ENCODE data around the gene SKP1.
"Not testable (repeated sequence)": the region's sequence is repeated elsewhere in the genome, so short reads cannot be mapped to it uniquely, and the experiment has no call there.

The SKP1 gene

DNA sequence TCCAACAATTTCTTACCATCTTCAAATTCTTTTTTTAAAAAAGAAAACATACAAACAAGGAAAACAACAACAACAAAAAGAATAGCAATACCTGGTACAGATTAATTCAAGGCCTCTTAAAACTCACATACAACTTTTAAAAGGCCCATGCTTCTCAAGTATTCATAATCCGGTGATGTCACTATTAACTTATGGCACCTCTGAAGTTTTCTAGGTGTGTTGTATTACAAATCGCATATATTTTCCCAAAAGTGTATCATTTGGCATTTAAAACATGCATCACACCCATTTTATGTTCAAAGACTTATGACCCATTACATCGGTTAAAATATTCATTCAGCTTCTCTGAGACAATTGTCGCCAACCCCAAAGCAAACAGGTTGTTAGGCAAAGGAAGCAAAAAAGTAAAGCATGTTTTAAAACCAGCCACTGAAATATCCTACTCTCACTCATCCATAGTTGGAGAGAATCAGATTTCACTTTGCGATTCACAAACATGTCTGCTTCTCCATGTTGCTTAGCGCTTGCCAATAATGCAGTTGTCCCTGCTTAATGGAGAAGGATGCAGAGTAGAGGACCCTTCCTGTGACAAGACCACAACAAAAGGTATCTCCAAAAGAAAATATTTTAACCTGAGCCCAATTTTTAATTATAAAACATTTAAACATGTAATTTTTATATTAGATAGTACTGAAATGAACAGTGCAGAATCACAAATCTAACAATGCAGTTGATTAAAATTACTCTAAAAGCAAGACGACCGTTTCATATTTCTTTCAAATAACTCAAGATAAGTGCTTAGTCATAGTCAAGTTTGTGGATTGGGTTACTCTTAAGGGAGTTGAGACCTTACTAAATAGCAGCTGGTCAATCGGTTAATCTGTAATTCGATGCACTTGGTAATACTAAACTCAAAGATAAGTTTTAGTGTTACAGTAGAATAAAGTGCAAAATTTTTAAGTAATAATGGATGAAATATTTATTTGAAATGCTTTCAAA, 1.6 kb downstream of the SKP1 start:
- Histone ChIP-seq H3K9me3 (ENCODE audit: low read length) (no peaks in the 10 kb centered on the region), H3K27ac (ENCODE audit: low read depth, low read length) (peak overlapping the region; percentile 94), H3K9ac (ENCODE audit: low read length) (peak overlapping the region; percentile 74), H3K27me3 (ENCODE audit: control insufficient read depth in 1 of 2, insufficient read depth in 2 of 2, low read length in 2 of 2) (no peaks in the 10 kb centered on the region), H3K36me3 (ENCODE audit: insufficient read depth, low read length) (peaks cover 21% of the 10 kb centered on the region), H3K4me3 (ENCODE audit: low read depth in 1 of 2, low read length in 2 of 2) (peak overlapping the region in 1 of 2 donors; percentile 77), H3K4me1 (ENCODE audit: insufficient read depth, low read length) (peaks cover 22% of the 10 kb centered on the region)

GRCh38 chr5:134171972-134172371, 4.8 kb downstream of the SKP1 start:
- peaks cover 45% of the 10 kb centered on the region for H3K36me3 ChIP-seq (ENCODE audit: insufficient read depth, low read length)
- H3K27ac ChIP-seq (ENCODE audit: low read depth, low read length), result no peak overlapping the region
- H3K4me1 ChIP-seq (ENCODE audit: insufficient read depth, low read length), result peaks cover 18% of the 10 kb centered on the region
- no peaks in the 10 kb centered on the region for H3K27me3 ChIP-seq (ENCODE audit: control insufficient read depth in 1 of 2, insufficient read depth in 2 of 2, low read length in 2 of 2)
- H3K4me3 ChIP-seq (ENCODE audit: low read depth in 1 of 2, low read length in 2 of 2), result no peak overlapping the region
- H3K9ac ChIP-seq (ENCODE audit: low read length), result no peak overlapping the region
- no peaks in the 10 kb centered on the region for H3K9me3 ChIP-seq (ENCODE audit: low read length)

DNA sequence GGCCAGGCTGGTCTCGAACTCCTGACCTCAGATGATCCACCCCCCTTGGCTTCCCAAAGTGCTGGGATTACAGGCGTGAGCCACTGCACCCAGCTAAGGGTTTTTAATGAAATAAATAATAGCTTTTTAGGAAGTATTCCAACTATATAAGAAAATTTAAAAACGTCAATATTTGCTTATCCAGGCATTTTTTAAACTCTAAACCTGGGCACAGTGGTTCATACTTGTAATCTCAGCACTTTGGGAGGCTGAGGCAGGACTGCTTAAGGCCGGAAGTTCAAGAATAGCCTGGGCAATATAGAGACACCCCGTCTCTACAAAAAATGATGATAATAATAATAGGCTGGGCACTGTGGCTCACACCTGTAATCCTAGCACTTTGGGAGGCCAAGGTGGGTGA, 14.2 kb downstream of the SKP1 start:
- H3K27me3 ChIP-seq (ENCODE audit: control insufficient read depth in 1 of 2, insufficient read depth in 2 of 2, low read length in 2 of 2), result no peaks in the 10 kb centered on the region
- no peaks in the 10 kb centered on the region for H3K9me3 ChIP-seq (ENCODE audit: low read length)
- H3K4me3 ChIP-seq (ENCODE audit: low read depth in 1 of 2, low read length in 2 of 2), result no peak overlapping the region
- H3K4me1 ChIP-seq (ENCODE audit: insufficient read depth, low read length), result no peaks in the 10 kb centered on the region
- H3K36me3 ChIP-seq (ENCODE audit: insufficient read depth, low read length), result peaks cover 58% of the 10 kb centered on the region
- H3K27ac ChIP-seq (ENCODE audit: low read depth, low read length), result no peak overlapping the region
- H3K9ac ChIP-seq (ENCODE audit: low read length), result no peak overlapping the region

DNA sequence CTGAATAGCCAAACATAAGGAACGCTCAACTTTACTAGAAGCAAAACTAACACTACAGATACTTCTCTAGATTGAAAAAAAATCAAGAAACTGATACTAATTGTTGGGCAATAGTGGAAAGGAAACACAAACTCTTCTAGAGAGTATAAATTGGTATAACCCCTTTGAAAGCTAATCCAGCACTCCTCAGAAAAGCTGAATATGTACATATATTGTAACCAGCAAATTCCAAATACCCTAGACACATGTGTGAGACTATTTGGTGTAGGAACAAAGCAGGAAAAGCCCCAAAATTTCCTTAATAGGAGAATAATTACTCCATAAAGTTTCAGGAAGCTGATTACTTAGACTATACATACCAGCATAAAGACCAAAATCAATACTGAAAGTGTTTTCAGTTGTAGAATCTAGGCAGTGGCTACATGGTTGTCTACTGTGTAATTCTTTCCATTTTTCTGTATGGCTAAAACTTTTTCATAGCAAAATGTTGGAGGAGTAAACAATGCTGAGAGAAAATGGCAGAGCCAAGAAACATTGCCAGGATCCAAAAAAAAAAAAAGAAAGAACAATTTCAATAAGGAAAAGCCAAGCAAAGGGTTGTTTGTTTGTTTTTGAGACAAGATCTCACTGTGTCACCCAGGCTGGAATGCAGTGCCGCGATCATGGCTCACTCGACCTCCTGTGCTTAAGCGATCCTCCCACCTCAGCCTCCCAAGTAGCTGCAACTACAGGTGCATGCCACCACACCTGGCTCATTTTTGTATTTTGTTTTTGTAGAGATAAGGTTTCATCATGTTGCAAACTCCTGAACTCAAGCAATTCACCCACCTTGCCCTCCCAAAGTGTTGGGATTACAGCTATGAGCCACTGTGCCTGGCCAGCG, 15.0 kb downstream of the SKP1 start:
- Histone ChIP-seq H3K36me3 (ENCODE audit: insufficient read depth, low read length) (peaks cover 51% of the 10 kb centered on the region), H3K4me1 (ENCODE audit: insufficient read depth, low read length) (no peaks in the 10 kb centered on the region), H3K4me3 (ENCODE audit: low read depth in 1 of 2, low read length in 2 of 2) (no peak overlapping the region), H3K9ac (ENCODE audit: low read length) (no peak overlapping the region), H3K27ac (ENCODE audit: low read depth, low read length) (no peak overlapping the region), H3K27me3 (ENCODE audit: control insufficient read depth in 1 of 2, insufficient read depth in 2 of 2, low read length in 2 of 2) (no peaks in the 10 kb centered on the region), H3K9me3 (ENCODE audit: low read length) (no peaks in the 10 kb centered on the region)

DNA sequence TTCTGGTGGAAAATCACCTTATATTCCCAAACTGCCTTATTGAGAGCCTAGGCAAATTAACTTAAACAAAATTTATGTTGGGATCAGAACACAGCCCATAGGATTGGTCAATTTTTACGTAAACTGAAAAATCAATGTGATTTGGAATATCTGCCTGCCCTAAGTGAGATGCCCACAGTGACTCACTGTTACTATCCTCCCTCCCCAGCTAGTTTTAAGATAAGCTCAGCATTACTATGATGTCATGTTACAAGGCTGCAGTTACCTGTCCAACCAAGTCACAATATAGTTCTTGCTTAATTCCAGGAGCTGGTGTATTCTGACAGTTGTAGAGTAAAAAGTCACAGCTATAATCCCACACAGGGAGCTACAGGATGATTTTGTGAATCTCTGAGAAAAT, 23.1 kb downstream of the SKP1 start:
- Histone ChIP-seq H3K4me3 (ENCODE audit: low read depth in 1 of 2, low read length in 2 of 2) (no peak overlapping the region), H3K9ac (ENCODE audit: low read length) (no peak overlapping the region), H3K27me3 (ENCODE audit: control insufficient read depth in 1 of 2, insufficient read depth in 2 of 2, low read length in 2 of 2) (no peaks in the 10 kb centered on the region), H3K36me3 (ENCODE audit: insufficient read depth, low read length) (peaks cover 51% of the 10 kb centered on the region), H3K9me3 (ENCODE audit: low read length) (no peaks in the 10 kb centered on the region), H3K27ac (ENCODE audit: low read depth, low read length) (no peak overlapping the region), H3K4me1 (ENCODE audit: insufficient read depth, low read length) (no peaks in the 10 kb centered on the region)

DNA sequence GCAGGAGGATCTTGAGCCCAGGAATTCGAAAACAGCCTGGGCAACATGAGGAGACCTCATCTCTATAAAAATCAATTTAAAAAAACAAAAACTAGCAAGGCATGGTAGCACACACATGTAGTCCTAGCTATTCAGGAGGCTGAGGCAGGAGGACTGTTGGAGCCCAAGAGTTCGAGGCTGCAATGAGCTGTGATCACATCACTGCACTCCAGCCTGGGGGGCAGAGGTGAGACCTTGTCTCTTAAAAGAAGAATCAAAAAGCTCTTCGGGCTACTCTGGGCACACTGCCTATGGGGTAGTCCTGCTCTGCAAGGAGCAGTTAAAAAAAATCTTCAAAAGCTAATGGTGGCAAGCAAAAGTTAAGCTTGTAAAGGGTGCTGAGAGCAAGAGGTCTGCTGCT, 23.5 kb downstream of the SKP1 start:
- Histone ChIP-seq H3K9me3 (ENCODE audit: low read length) (no peaks in the 10 kb centered on the region), H3K36me3 (ENCODE audit: insufficient read depth, low read length) (peaks cover 49% of the 10 kb centered on the region), H3K27me3 (ENCODE audit: control insufficient read depth in 1 of 2, insufficient read depth in 2 of 2, low read length in 2 of 2) (no peaks in the 10 kb centered on the region), H3K27ac (ENCODE audit: low read depth, low read length) (no peak overlapping the region), H3K4me1 (ENCODE audit: insufficient read depth, low read length) (no peaks in the 10 kb centered on the region), H3K9ac (ENCODE audit: low read length) (no peak overlapping the region), H3K4me3 (ENCODE audit: low read depth in 1 of 2, low read length in 2 of 2) (no peak overlapping the region)

GRCh38 chr5:134152173-134152832, 24.4 kb downstream of the SKP1 start:
- not testable (repeated sequence) for H3K27ac ChIP-seq (ENCODE audit: low read depth, low read length); H3K9me3 ChIP-seq (ENCODE audit: low read length); H3K4me3 ChIP-seq (ENCODE audit: low read depth in 1 of 2, low read length in 2 of 2); H3K9ac ChIP-seq (ENCODE audit: low read length); H3K27me3 ChIP-seq (ENCODE audit: control insufficient read depth in 1 of 2, insufficient read depth in 2 of 2, low read length in 2 of 2); H3K4me1 ChIP-seq (ENCODE audit: insufficient read depth, low read length)
- H3K36me3 ChIP-seq (ENCODE audit: insufficient read depth, low read length), result peaks cover 48% of the 10 kb centered on the region

GRCh38 chr5:134151723-134152122, 25.0 kb downstream of the SKP1 start:
- Histone ChIP-seq H3K27me3 (ENCODE audit: control insufficient read depth in 1 of 2, insufficient read depth in 2 of 2, low read length in 2 of 2) (no peaks in the 10 kb centered on the region), H3K4me1 (ENCODE audit: insufficient read depth, low read length) (no peaks in the 10 kb centered on the region), H3K4me3 (ENCODE audit: low read depth in 1 of 2, low read length in 2 of 2) (no peak overlapping the region), H3K36me3 (ENCODE audit: insufficient read depth, low read length) (peaks cover 52% of the 10 kb centered on the region), H3K27ac (ENCODE audit: low read depth, low read length) (no peak overlapping the region), H3K9me3 (ENCODE audit: low read length) (no peaks in the 10 kb centered on the region), H3K9ac (ENCODE audit: low read length) (no peak overlapping the region)

DNA sequence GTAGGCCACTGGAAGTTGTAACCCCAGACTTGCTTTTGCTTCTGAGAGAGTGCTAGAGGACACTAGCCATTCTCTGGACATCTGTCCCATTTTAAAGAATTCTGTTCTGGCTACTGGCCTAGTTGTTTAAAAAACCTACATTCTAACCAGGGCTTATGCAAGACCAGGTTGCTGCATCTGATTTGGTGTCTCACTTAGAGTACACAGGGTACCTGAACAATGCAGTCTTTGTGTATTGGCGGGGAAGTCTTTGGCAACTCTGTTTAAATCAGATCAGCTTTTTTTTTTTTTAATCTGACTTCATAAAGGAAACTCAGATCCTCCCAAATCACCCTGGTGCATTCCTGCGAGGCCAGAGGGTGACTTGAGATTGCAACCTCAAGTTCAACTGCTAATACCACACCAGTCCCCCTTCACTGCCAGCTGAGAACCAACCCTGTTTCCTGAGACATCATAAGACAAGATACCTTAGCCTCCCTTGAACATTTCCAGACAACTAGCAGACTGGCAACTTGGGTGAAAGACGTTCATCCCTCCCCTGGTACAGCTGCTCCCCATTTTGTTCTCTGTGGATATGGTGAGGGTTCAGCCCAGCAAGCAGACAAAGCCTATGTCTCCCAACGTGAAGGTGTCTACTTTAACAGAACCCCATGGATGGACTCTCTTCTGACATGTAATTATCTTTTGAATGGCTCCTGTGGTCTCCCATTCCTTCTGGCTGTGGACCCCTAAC, 27.0 kb downstream of the SKP1 start:
- Histone ChIP-seq H3K9ac (ENCODE audit: low read length) (no peak overlapping the region), H3K27ac (ENCODE audit: low read depth, low read length) (no peak overlapping the region), H3K4me3 (ENCODE audit: low read depth in 1 of 2, low read length in 2 of 2) (no peak overlapping the region), H3K9me3 (ENCODE audit: low read length) (no peaks in the 10 kb centered on the region), H3K27me3 (ENCODE audit: control insufficient read depth in 1 of 2, insufficient read depth in 2 of 2, low read length in 2 of 2) (no peaks in the 10 kb centered on the region), H3K4me1 (ENCODE audit: insufficient read depth, low read length) (no peaks in the 10 kb centered on the region), H3K36me3 (ENCODE audit: insufficient read depth, low read length) (peaks cover 55% of the 10 kb centered on the region)

DNA sequence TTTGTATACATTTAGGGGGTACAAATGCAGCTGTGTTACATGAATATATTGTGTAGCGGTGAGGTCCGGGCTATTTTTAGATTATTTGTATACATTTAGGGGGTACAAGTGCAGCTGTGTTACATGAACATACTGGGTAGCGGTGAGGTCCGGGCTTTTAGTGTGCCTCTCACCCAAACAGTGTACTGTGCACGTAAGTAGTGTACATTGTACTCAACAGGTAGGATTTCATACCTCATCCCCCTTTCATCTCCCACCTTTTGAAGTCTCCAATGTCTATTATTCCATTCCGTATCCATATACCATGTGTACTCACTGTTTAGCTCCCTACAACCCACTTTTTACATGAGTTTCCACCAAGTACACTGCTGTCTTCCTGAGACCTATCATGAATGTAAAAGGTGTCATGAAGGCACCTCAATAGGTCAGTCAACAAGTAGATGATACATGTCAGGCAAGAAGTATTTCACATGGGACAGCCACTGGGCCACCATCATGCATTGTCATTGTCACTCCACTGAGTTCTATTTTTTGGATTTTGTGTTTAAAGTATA, 27.7 kb downstream of the SKP1 start:
- Histone ChIP-seq H3K27ac (ENCODE audit: low read depth, low read length) (no peak overlapping the region), H3K4me1 (ENCODE audit: insufficient read depth, low read length) (no peaks in the 10 kb centered on the region), H3K9ac (ENCODE audit: low read length) (no peak overlapping the region), H3K27me3 (ENCODE audit: control insufficient read depth in 1 of 2, insufficient read depth in 2 of 2, low read length in 2 of 2) (no peaks in the 10 kb centered on the region), H3K9me3 (ENCODE audit: low read length) (no peaks in the 10 kb centered on the region), H3K36me3 (ENCODE audit: insufficient read depth, low read length) (peaks cover 60% of the 10 kb centered on the region), H3K4me3 (ENCODE audit: low read depth in 1 of 2, low read length in 2 of 2) (no peak overlapping the region)
